ENCODE measurements around the gene SLC27A4. TPM values are rescaled to one million over a fixed set of nuclear protein-coding genes. Genes with fewer than 3 reads are reported as not detected.

The SLC27A4 gene
- total RNA-seq, 1 donor from 2014 or later: 19.7 TPM

DNA sequence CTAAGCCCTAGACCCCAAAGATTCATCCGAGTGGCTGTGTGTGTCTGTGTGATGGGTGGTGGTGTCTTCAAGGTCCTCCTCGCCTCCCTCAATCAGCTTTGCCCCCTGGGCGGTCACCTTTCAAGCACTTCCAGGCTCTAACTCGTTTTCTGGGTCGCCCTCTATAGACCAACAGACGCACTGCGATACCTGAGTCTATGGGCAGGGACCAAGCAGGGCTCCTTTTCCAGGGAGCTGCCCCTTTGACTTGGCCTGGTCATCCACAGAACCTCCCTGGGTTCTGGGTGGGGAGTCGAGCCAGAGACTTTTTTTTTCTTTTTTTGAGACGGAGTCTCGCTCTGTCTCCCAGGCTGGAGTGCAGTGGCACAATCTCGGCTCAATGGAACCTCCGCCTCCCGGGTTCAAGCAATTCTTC, 1.1 kb downstream of the SLC27A4 start:
- FAIRE-seq: no peak
- DNase-seq (ENCODE audit: low read depth): peak; percentile 78
- peaks cover 33% of the 10 kb centered on the region for H3K36me3 ChIP-seq (ENCODE audit: control insufficient read depth, insufficient read depth, low read length)
- TF ChIP-seq, protein P1, sequence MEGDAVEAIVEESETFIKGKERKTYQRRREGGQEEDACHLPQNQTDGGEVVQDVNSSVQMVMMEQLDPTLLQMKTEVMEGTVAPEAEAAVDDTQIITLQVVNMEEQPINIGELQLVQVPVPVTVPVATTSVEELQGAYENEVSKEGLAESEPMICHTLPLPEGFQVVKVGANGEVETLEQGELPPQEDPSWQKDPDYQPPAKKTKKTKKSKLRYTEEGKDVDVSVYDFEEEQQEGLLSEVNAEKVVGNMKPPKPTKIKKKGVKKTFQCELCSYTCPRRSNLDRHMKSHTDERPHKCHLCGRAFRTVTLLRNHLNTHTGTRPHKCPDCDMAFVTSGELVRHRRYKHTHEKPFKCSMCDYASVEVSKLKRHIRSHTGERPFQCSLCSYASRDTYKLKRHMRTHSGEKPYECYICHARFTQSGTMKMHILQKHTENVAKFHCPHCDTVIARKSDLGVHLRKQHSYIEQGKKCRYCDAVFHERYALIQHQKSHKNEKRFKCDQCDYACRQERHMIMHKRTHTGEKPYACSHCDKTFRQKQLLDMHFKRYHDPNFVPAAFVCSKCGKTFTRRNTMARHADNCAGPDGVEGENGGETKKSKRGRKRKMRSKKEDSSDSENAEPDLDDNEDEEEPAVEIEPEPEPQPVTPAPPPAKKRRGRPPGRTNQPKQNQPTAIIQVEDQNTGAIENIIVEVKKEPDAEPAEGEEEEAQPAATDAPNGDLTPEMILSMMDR (IDR thresholded peaks at IDR 0.05; ENCODE audit: insufficient read depth, low read length, severe bottlenecking): peak; percentile 80
- H3K4me3 ChIP-seq (ENCODE audit: low read depth, low read length): peak overlapping the region; percentile 77
- no peaks in the 10 kb centered on the region for H3K27me3 ChIP-seq (ENCODE audit: control insufficient read depth, insufficient read depth, low read length)

DNA sequence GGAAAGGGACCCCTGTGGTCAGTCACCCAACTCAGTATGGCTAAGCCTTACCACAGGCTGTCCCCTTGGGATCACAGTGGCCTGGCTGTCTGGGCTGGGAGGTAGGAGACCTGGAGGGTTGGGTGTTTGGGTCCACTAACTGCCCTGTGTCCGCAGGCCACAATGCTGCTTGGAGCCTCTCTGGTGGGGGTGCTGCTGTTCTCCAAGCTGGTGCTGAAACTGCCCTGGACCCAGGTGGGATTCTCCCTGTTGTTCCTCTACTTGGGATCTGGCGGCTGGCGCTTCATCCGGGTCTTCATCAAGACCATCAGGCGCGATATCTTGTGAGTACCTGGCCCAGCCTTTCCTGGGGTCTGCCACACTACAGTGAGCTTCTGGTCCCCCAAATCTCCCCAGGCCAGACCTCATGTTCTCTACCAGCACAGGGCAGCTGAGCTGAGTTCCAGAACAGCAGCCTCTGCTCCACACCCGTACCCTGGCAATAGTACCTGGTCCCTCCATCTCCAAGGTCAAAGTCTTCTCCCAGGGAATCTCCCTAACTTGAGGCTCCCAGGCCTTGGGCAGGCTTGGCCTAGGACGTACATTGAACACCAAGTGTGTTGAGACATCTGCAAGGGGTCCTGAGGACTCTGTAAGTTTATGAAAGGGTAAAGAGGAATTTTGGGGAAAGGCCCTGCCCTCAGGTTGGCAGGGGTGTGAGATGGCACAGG, 2.8 kb downstream of the SLC27A4 start:
- no peak overlapping the region for H3K4me3 ChIP-seq (ENCODE audit: low read depth, low read length)
- peaks cover 42% of the 10 kb centered on the region for H3K36me3 ChIP-seq (ENCODE audit: control insufficient read depth, insufficient read depth, low read length)
- no peak for DNase-seq (ENCODE audit: low read depth)
- no peaks in the 10 kb centered on the region for H3K27me3 ChIP-seq (ENCODE audit: control insufficient read depth, insufficient read depth, low read length)
- TF ChIP-seq, protein P1 (IDR thresholded peaks at IDR 0.05; ENCODE audit: insufficient read depth, low read length, severe bottlenecking): no peak
- no peak for FAIRE-seq

DNA sequence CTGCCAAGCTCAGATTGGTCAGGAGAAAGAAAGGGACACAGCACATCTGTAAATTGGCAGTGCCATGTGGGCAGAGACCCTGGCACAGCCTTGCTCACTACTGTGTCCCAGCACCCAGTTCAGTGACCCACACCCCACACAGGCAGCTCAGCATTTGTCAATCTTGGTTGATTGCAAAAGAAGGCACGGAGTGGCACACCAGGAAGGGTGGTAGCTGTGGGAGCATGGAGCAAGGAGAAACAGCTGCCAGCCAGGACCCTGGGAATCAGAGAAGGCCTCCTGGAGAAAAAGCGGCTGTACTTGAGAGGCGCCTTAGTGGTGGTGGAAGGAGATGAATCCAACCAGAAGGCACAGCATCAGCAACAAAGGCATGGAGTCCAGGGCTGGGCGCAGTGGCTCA, 3.5 kb downstream of the SLC27A4 start:
- Histone ChIP-seq H3K36me3 (ENCODE audit: control insufficient read depth, insufficient read depth, low read length) (peaks cover 48% of the 10 kb centered on the region), H3K27me3 (ENCODE audit: control insufficient read depth, insufficient read depth, low read length) (no peaks in the 10 kb centered on the region), H3K4me3 (ENCODE audit: low read depth, low read length) (no peak overlapping the region)
- FAIRE-seq (no peak), DNase-seq (ENCODE audit: low read depth) (no peak)
- TF ChIP-seq, protein P1 (IDR thresholded peaks at IDR 0.05; ENCODE audit: insufficient read depth, low read length, severe bottlenecking): no peak

DNA sequence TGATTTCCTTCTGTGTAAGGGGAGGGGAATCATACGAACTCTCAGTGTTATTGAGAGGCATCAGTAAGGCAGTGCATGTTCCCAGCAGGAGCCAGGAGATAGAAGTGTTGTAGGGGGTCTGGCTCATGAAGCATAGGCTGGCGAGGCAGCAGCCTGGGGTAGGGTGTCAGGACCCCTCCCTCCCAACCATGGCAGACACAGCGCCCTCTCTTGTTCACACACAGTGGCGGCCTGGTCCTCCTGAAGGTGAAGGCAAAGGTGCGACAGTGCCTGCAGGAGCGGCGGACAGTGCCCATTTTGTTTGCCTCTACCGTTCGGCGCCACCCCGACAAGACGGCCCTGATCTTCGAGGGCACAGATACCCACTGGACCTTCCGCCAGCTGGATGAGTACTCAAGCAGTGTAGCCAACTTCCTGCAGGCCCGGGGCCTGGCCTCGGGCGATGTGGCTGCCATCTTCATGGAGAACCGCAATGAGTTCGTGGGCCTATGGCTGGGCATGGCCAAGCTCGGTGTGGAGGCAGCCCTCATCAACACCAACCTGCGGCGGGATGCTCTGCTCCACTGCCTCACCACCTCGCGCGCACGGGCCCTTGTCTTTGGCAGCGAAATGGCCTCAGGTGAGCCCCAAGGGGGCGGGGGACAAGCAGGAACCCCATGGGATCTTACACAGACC, 4.7 kb downstream of the SLC27A4 start:
- TF ChIP-seq, protein P1 (IDR thresholded peaks at IDR 0.05; ENCODE audit: insufficient read depth, low read length, severe bottlenecking): no peak
- Histone ChIP-seq H3K36me3 (ENCODE audit: control insufficient read depth, insufficient read depth, low read length) (peaks cover 54% of the 10 kb centered on the region), H3K4me3 (ENCODE audit: low read depth, low read length) (no peak overlapping the region), H3K27me3 (ENCODE audit: control insufficient read depth, insufficient read depth, low read length) (no peaks in the 10 kb centered on the region)
- DNase-seq (ENCODE audit: low read depth) (no peak), FAIRE-seq (no peak)

DNA sequence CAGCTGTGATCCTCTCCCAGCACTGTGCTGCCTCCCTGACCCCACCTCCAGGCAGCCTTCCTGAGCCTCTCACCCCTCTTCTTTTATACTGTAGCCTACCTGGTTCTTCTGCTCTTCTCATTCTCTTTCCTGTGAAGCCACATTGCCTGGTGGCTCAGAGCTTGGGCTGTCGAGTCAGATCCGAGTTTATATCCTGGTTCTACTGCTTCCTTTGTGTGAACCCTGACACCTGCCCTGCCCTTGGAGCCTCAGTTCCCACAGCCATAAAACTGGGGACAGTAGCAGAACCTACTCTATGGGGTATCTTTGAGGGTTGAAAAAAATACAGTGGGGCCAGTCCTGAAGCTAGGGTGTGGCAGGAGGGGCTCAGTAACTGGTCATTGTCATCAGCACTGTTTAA, 8.8 kb downstream of the SLC27A4 start:
- Histone ChIP-seq H3K36me3 (ENCODE audit: control insufficient read depth, insufficient read depth, low read length) (peaks cover 54% of the 10 kb centered on the region), H3K27me3 (ENCODE audit: control insufficient read depth, insufficient read depth, low read length) (no peaks in the 10 kb centered on the region), H3K4me3 (ENCODE audit: low read depth, low read length) (no peak overlapping the region)
- no peak for DNase-seq (ENCODE audit: low read depth)
- TF ChIP-seq, protein P1 (IDR thresholded peaks at IDR 0.05; ENCODE audit: insufficient read depth, low read length, severe bottlenecking): no peak
- no peak for FAIRE-seq
